ENCODE data around the gene GNG10.

DNA sequence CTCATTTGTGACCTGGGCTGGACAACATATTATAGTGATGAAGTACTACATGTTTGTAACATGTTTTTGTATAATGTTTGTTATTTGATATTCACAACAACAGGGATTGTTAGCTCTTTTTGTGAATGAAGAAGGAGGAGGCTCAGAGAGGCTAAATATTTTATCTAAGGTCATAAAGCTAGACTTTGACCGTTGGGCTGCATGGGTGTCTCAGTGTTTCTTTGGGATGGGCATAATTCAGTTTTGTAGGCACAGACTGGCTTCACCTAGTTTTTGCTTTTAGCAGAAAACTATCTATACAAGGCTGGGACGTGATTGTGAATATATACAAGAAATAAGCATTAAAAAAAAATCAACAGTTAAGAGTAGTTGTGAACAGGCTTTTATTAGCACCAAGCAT lies 15.0 kb upstream of the GNG10 start:
- no peak for TF ChIP-seq POLR2A (IDR thresholded peaks at IDR 0.05)
- TF ChIP-seq, protein P1, sequence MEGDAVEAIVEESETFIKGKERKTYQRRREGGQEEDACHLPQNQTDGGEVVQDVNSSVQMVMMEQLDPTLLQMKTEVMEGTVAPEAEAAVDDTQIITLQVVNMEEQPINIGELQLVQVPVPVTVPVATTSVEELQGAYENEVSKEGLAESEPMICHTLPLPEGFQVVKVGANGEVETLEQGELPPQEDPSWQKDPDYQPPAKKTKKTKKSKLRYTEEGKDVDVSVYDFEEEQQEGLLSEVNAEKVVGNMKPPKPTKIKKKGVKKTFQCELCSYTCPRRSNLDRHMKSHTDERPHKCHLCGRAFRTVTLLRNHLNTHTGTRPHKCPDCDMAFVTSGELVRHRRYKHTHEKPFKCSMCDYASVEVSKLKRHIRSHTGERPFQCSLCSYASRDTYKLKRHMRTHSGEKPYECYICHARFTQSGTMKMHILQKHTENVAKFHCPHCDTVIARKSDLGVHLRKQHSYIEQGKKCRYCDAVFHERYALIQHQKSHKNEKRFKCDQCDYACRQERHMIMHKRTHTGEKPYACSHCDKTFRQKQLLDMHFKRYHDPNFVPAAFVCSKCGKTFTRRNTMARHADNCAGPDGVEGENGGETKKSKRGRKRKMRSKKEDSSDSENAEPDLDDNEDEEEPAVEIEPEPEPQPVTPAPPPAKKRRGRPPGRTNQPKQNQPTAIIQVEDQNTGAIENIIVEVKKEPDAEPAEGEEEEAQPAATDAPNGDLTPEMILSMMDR (IDR thresholded peaks at IDR 0.05): no peak

All from right lobe of liver (tissue), 4 donors.